MCF 10A (cell line): Measurements from ENCODE around the gene GDAP2. TPM values are rescaled to one million over a fixed set of nuclear protein-coding genes. Genes with fewer than 3 reads are reported as not detected.

Experiments
- BruUV-seq: library from RNA; stranded (reverse); fragments of 400-500 nt; replicated peaks from 2 replicates; lab custom pipeline; 2021; lab: Mats Ljungman, UMichigan
- CTCF ChIA-PET: fragments of 300-600 bp; sonication (Branson Sonifier 250); formaldehyde crosslinking; extraction: SDS; loops from one replicate; lab custom pipeline; 2021; ENCODE audit warnings: antibody characterized with exemption, inconsistent platforms; lab: Yijun Ruan, JAX
- POLR2A ChIA-PET: fragments of 300-600, 350-650 bp; sonication (Branson Sonifier 250); formaldehyde crosslinking; extraction: SDS; loops from one replicate; lab custom pipeline; 2020; ENCODE audit warnings: antibody characterized with exemption, inconsistent platforms; lab: Yijun Ruan, JAX
- DNase-seq: peaks from one replicate; pipeline ENCODE4 v3.0.0-alpha.2; 2018; ENCODE audit not compliant: unreplicated experiment
- H3K27ac Mint-ChIP-seq: one replicate; pipeline ENCODE4 v1.8.0; 2022; ENCODE audit warnings: mild to moderate bottlenecking, low read depth, mixed read lengths; ENCODE audit not compliant: unreplicated experiment
- H3K27me3 Mint-ChIP-seq: one replicate; pipeline ENCODE4 v1.8.0; 2022; ENCODE audit warnings: mixed read lengths; ENCODE audit not compliant: insufficient read depth, unreplicated experiment
- H3K36me3 Mint-ChIP-seq: one replicate; pipeline ENCODE4 v1.8.0; 2022; ENCODE audit warnings: mild to moderate bottlenecking, moderate library complexity, mixed read lengths; ENCODE audit not compliant: insufficient read depth, unreplicated experiment
- H3K4me1 Mint-ChIP-seq: one replicate; pipeline ENCODE4 v1.8.0; 2022; ENCODE audit warnings: mixed read lengths; ENCODE audit not compliant: insufficient read depth, unreplicated experiment
- H3K4me3 Mint-ChIP-seq: one replicate; pipeline ENCODE4 v1.8.0; 2022; ENCODE audit warnings: mild to moderate bottlenecking, moderate library complexity, mixed read lengths; ENCODE audit not compliant: unreplicated experiment
- H3K9me3 Mint-ChIP-seq: one replicate; pipeline ENCODE4 v1.8.0; 2022; ENCODE audit warnings: mixed read lengths; ENCODE audit not compliant: unreplicated experiment
- intact Hi-C: fragments of 100-400 bp; cut with micrococcal nuclease; formaldehyde crosslinking; loops from 2 replicates; pipeline ENCODE4 v1.14.1; 2022
- total RNA-seq: library from RNA; stranded (reverse); gene quantifications from 2 replicates; pipeline ENCODE4 v1.2.3, GENCODE V29; 2022
- TF ChIP-seq, protein P1 (sequence below): fragments of 200-600 bp; IDR thresholded peaks from one replicate; pipeline ENCODE4 v1.8.0; 2022; ENCODE audit warnings: antibody characterized with exemption, mild to moderate bottlenecking; ENCODE audit not compliant: unreplicated experiment

Gene GDAP2
- total RNA-seq, 1 experiment from 2014 or later, result 27.3 TPM

DNA sequence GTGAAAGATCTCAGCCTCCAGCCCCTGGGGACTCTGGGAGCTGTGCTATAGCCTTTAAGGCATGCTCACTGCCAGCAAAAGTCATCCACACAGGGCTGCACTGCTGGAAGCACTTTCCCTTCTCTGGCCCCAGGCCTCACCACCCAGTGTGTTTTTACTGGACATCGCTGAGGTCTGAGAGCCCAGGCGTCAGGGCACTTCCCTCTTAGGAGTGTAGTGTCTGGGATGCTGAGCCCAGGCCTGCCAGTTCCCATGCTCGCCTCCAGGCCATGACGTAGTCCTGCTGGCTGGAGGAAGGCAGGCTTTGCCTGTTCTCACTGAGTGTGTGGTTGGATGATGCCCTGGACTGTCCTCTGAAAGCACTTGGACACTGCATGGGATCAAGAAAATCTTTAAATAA, 101.2 kb downstream of the GDAP2 start:
- H3K27ac Mint-ChIP-seq, result no peak overlapping the region
- BruUV-seq, result no TSS peak

DNA sequence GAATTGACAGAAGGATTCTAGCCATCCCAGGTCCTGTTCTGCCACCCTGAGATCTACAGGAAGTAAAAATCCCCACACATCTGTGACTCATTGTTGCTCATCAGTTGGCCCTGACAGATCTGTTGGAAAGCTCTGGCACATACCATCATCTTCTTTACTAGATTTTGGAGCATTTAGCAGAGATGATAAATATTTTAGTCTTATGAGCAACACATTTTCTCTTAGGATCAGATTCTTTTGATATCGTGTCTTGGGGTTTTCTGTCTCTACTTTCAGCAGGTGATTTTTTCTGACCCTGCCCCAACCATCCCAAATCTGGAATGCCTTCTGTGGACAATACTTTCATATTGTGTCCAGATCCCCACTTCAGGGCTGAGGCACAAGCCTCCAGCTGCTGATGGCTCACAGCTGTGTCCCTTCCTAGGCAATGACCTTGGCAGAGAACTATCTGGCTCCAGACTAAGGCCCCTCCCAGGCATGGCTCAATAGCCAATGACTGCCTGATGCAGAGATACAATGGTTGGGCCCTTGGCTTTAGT, 102.8 kb downstream of the GDAP2 start:
- Mint-ChIP-seq H3K4me3 (no peak overlapping the region), H3K27me3 (no peaks in the 10 kb centered on the region), H3K4me1 (peaks cover 36% of the 10 kb centered on the region), H3K36me3 (no peaks in the 10 kb centered on the region), H3K9me3 (no peaks in the 10 kb centered on the region), H3K27ac (peak overlapping the region; percentile 17)
- CTCF ChIA-PET, result interaction anchor here (0.7 to 2.2 kb wide), 5 partner anchors 69 to 316 kb away, joined by 3 to 10 read pairs (median 4); no protein-coding TSS in a partner anchor
- POLR2A ChIA-PET, result interaction anchor here (0.6 to 1.6 kb wide), 4 partner anchors 19 to 220 kb away, joined by 3 to 5 read pairs (median 4); no protein-coding TSS in a partner anchor
- intact Hi-C loops, result loop anchor here (5.0 kb wide), 1 partner anchor 71 kb away; no protein-coding TSS in a partner anchor
- no TSS peak for BruUV-seq
- TF ChIP-seq, protein P1, sequence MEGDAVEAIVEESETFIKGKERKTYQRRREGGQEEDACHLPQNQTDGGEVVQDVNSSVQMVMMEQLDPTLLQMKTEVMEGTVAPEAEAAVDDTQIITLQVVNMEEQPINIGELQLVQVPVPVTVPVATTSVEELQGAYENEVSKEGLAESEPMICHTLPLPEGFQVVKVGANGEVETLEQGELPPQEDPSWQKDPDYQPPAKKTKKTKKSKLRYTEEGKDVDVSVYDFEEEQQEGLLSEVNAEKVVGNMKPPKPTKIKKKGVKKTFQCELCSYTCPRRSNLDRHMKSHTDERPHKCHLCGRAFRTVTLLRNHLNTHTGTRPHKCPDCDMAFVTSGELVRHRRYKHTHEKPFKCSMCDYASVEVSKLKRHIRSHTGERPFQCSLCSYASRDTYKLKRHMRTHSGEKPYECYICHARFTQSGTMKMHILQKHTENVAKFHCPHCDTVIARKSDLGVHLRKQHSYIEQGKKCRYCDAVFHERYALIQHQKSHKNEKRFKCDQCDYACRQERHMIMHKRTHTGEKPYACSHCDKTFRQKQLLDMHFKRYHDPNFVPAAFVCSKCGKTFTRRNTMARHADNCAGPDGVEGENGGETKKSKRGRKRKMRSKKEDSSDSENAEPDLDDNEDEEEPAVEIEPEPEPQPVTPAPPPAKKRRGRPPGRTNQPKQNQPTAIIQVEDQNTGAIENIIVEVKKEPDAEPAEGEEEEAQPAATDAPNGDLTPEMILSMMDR, result no peak
- peak; percentile 88 for DNase-seq

More for the DNA sequence above, 101.2 kb downstream of the GDAP2 start:
- POLR2A ChIA-PET, result interaction anchor here (1.0 kb wide), 1 partner anchor 16 kb away, joined by 3 read pairs; no protein-coding TSS in a partner anchor
- CTCF ChIA-PET, result no interaction called here
- Mint-ChIP-seq H3K4me3 (no peak overlapping the region), H3K36me3 (no peaks in the 10 kb centered on the region), H3K9me3 (no peaks in the 10 kb centered on the region), H3K4me1 (peaks cover 32% of the 10 kb centered on the region), H3K27me3 (no peaks in the 10 kb centered on the region)
- intact Hi-C loops, result loop anchor here (5.0 kb wide), 1 partner anchor 69 kb away; no protein-coding TSS in a partner anchor
- TF ChIP-seq, protein P1, result no peak
- DNase-seq, result no peak

DNA sequence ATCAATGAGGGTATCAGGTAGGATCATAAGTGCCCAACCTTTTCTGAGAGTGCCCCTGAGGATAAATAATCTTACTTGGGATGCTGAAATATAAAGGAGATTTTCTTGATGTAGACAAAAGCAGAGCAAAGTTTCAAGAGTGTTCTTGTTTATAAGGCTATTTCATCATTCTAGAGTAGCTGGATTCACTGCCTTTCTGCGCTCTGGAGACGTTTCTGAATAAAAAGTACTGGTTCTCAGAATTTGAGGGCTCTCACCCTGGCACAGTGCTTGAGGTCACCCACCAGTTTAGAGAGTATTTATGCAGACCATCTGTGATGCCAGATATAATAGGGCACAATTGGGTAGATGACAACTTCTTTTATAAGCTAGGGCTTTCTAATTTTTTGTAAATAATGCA, 103.3 kb downstream of the GDAP2 start:
- Mint-ChIP-seq H3K27ac (no peak overlapping the region), H3K27me3 (no peaks in the 10 kb centered on the region), H3K9me3 (no peaks in the 10 kb centered on the region), H3K36me3 (no peaks in the 10 kb centered on the region), H3K4me1 (peaks cover 41% of the 10 kb centered on the region), H3K4me3 (no peak overlapping the region)
- no TSS peak for BruUV-seq
- CTCF ChIA-PET, result interaction anchor here (0.6 to 2.2 kb wide), 6 partner anchors 69 to 316 kb away, joined by 3 to 10 read pairs (median 4); no protein-coding TSS in a partner anchor
- TF ChIP-seq, protein P1, result no peak
- no peak for DNase-seq
- POLR2A ChIA-PET, result interaction anchor here (0.7 to 1.6 kb wide), 3 partner anchors 19 to 75 kb away, joined by 3 to 4 read pairs (median 3); no protein-coding TSS in a partner anchor
- intact Hi-C loops, result loop anchor here (5.0 kb wide), 1 partner anchor 71 kb away; no protein-coding TSS in a partner anchor

DNA sequence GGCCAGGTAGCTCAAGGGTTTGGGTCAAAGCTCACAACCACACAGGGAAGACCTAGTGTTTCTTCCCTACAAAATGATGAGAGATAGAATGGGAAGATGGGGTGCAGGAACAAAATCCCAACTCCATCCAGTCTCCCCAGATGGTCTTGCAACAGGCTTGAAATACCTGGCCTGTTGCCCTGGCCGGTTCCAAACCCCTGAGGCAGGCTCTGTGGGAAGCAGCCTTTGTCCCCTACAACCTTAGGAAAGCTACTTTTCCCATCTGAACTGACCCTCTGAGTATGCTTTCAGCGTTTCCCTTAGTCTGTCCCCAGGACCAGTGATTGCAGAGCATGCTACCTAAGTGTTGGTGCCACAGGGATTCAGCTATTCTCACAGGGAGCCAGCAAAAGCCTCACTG, 104.0 kb downstream of the GDAP2 start:
- Mint-ChIP-seq H3K4me1 (peaks cover 41% of the 10 kb centered on the region), H3K27ac (no peak overlapping the region), H3K36me3 (no peaks in the 10 kb centered on the region), H3K4me3 (no peak overlapping the region), H3K9me3 (no peaks in the 10 kb centered on the region), H3K27me3 (no peaks in the 10 kb centered on the region)
- intact Hi-C loops, result loop anchor here (5.0 kb wide), 1 partner anchor 72 kb away; no protein-coding TSS in a partner anchor
- peak; percentile 75 for DNase-seq
- TF ChIP-seq, protein P1, result no peak
- ChIA-PET CTCF (interaction anchor here (0.6 to 2.2 kb wide), 4 partner anchors 70 to 753 kb away, joined by 4 to 10 read pairs (median 4); no protein-coding TSS in a partner anchor), POLR2A (interaction anchor here (1.6 kb wide), 1 partner anchor 18 kb away, joined by 4 read pairs; no protein-coding TSS in a partner anchor)
- BruUV-seq, result no TSS peak
